Adrenal gland (tissue), 5 donors: Measurements from ENCODE around the gene COIL.

ENCODE experiments used
- CTCF ChIP-seq, 6 experiments: fragments of 450-650 bp in 4 of 6; fragments of 200-600 bp in 2 of 6; sonication (generic) in 1 of 6; IDR thresholded peaks; 1 replicate in 5 of 6; 2 replicates in 1 of 6; pipeline versions ENCODE4 v1.5.1 to v1.8.0; 2016 to 2021; ENCODE audit warnings: antibody characterized with exemption in 6 of 6, mild to moderate bottlenecking in 2 of 6, moderate library complexity in 1 of 6
- POLR2A ChIP-seq, 2 donors: fragments of 450-650 bp; IDR thresholded peaks; one replicate each; pipeline ENCODE4 v1.6.1; 2017; ENCODE audit warnings: antibody characterized with exemption in 2 of 2, mild to moderate bottlenecking in 2 of 2, moderate library complexity in 1 of 2
- donor health status: DM: no; HTN: no; CAD: no.

- TF ChIP-seq CTCF (IDR thresholded peaks at IDR 0.05) (no peak), POLR2A (IDR thresholded peaks at IDR 0.05) (no peak)
Measured at GRCh38 chr17:56975656-56976055, 14.8 kb upstream of the COIL start.
